CD4-positive, alpha-beta T cell treated with Interleukin-10 for 1 hour (primary cell): ENCODE results near the gene LRRC51.
"Not testable (repeated sequence)": the region's sequence is repeated elsewhere in the genome, so short reads cannot be mapped to it uniquely, and the experiment has no call there.

Experiments
- DNase-seq: peaks from one replicate; pipeline ENCODE4 v3.0.0-alpha.2; 2020

The LRRC51 gene

DNA sequence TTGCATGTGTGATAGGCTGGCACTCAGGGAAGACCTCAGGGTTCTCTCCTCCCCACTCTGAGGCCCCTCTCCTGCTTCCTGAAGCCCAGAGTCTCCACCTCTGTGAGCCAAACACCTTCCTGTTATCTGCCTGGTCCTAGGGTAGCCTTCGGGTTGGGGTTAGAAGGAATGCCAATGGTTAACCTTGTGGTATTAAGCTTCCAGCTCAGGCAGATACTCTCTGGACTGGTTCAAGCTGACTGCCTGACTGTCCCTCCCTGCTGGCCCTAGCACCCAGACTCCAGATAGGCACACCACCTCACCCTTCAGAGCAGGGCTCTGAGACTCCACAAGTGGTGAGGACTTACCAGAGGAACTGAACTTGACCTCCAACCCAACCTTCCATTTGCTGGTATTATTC lies 61.9 kb downstream of the LRRC51 start:
- not testable (repeated sequence) for DNase-seq

DNA sequence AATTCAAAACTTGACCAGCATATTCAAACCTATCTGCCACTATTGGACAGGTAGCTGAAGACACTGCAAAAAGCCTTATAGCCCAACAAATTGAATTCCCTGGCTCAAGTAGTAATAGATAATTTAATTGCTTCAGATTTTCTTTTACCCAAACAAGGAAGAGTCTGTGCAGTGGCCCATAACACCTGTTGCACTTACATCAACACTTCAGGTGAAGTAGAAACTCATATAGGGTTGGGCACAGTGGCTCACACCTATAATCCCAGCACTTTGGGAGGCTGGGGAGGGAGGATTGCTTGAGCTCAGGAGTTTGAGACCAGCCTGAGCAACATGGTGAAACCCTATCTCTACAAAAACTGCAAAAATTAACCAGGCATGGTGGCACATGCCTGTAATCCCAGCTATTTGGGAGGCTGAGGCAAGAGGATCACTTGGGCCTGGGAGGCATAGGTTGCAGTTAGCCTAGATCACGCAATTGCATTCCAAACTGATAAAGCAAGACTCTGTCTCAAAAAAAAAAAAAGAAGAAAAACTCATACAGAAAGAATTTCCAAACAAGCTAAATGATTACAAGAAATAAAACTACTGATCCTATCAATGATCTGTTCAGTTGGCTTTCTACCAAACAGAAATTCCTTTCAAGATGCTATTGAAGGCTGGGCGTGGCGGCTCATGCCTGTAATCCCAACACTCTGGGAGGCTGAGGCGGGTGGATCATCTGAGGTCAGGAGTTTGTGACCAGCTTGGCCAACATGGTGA lies 64.3 kb downstream of the LRRC51 start:
- DNase-seq, result no peak
